ENCODE results near the gene ZDHHC23. TPM values are rescaled to one million over a fixed set of nuclear protein-coding genes. Genes with fewer than 3 reads are reported as not detected.

ZDHHC23 gene
- total and polyA plus RNA-seq, 2 of the 4 experiments (the other 2 are of a cell fraction): 0.50 to 0.90 TPM

GRCh38 chr3:113985541-113985940 is 37.7 kb downstream of the ZDHHC23 start:
- in situ Hi-C loops (cut with MboI; ENCODE audit: low sequenced_read_pairs) (no loop called here), intact Hi-C loops (cut with micrococcal nuclease) (no loop called here), dilution Hi-C loops (cut with HindIII; ENCODE audit: low sequenced_read_pairs, unreplicated experiment) (no loop called here)
- H3K36me3 ChIP-seq (ENCODE audit: control insufficient read depth, insufficient read depth, low read length): no peaks in the 10 kb centered on the region
- ATAC-seq (ENCODE audit: low read depth) (no peak), DNase-seq (no peak)
- BruUV-seq (replicated peaks): no TSS peak
- H3K4ac ChIP-seq (ENCODE audit: low read depth, low read length): no peak overlapping the region
- H3K56ac ChIP-seq (ENCODE audit: extremely low read depth, insufficient read depth, low read length): no peak overlapping the region
- 20% methylated on average over 1 of the region's 4 CpGs; no CpG with 5 or more reads in 1 of the 2 experiments for WGBS, 2 experiments (ENCODE audit: extremely low coverage in 2 of 2, insufficient read length in 1 of 2)
- ChIA-PET POLR2A (ENCODE audit: unreplicated experiment) (no interaction called here), CTCF (no interaction called here)
- no peak overlapping the region for H3K4me2 ChIP-seq (ENCODE audit: low read depth, low read length)
- H2AK9ac ChIP-seq (replicated peaks; ENCODE audit: low read depth, low read length, poor library complexity): no peak overlapping the region
- H3K4me1 ChIP-seq (ENCODE audit: control insufficient read depth, insufficient read depth, low read length): no peaks in the 10 kb centered on the region
- no peak overlapping the region for H3K23ac ChIP-seq (ENCODE audit: low read depth, low read length)
- H3K18ac ChIP-seq (ENCODE audit: low read depth, low read length): no peak overlapping the region
- H3K79me1 ChIP-seq (ENCODE audit: low read depth in 1 of 2, low read length in 2 of 2): no peaks in the 10 kb centered on the region
- no peaks in the 10 kb centered on the region for H3K9me1 ChIP-seq (ENCODE audit: insufficient read depth, low read length)
- H2BK15ac ChIP-seq (ENCODE audit: low read depth, low read length): no peak overlapping the region
- no peak overlapping the region for H3K9ac ChIP-seq (ENCODE audit: low read depth, low read length)
- TF ChIP-seq USF2 (IDR thresholded peaks at IDR 0.05; ENCODE audit: low read depth, low read length) (no peak), MAFK (IDR thresholded peaks at IDR 0.05; ENCODE audit: low read depth, low read length) (no peak), RFX5 (IDR thresholded peaks at IDR 0.05; ENCODE audit: low read depth, low read length) (no peak), RAD21 (IDR thresholded peaks at IDR 0.05; ENCODE audit: low read length) (no peak), MXI1 (IDR thresholded peaks at IDR 0.05; ENCODE audit: borderline replicate concordance, low read depth, low read length) (no peak)
- H2AFZ ChIP-seq (replicated peaks; ENCODE audit: low read length, poor library complexity): no peak overlapping the region
- no peak overlapping the region for H4K5ac ChIP-seq (ENCODE audit: low read depth, low read length)
- H2BK20ac ChIP-seq (ENCODE audit: low read depth, low read length): no peak overlapping the region
- H3K27me3 ChIP-seq (ENCODE audit: control insufficient read depth, insufficient read depth, low read length): no peaks in the 10 kb centered on the region; the same call in 1 of the 2 replicates
- no peak overlapping the region for H2AK5ac ChIP-seq (ENCODE audit: low read depth, low read length)
- H2BK120ac ChIP-seq (ENCODE audit: low read depth, low read length): no peak overlapping the region
- H3K9me3 ChIP-seq (ENCODE audit: control insufficient read depth, insufficient read depth, low read length): no peaks in the 10 kb centered on the region
- H3K27ac ChIP-seq (ENCODE audit: insufficient read depth, low read length): no peak overlapping the region
- H4K91ac ChIP-seq (ENCODE audit: insufficient read depth, low read depth, low read length): no peak overlapping the region
- H3K14ac ChIP-seq (replicated peaks; ENCODE audit: low read depth, low read length): no peak overlapping the region
- H4K20me1 ChIP-seq (ENCODE audit: insufficient read depth, low read length): no peaks in the 10 kb centered on the region
- no peak overlapping the region for H4K8ac ChIP-seq (ENCODE audit: low read depth in 2 of 2, low read length in 2 of 2)
- no peak overlapping the region for H3K4me3 ChIP-seq (ENCODE audit: insufficient read depth, low read depth, low read length)
- no peak overlapping the region for H2BK5ac ChIP-seq (ENCODE audit: low read depth, low read length, poor library complexity, severe bottlenecking)

Data from IMR-90 (cell line).